HG03571 (cell line): ENCODE measurements around the gene NUMA1.
A peak's percentile ranks its signal among the peaks of the same experiment; 100 is the strongest.

Experiments
- ATAC-seq: cut with Tn5 transposase; IDR thresholded peaks from one replicate; pipeline ENCODE4 v1.9.1; 2021; ENCODE audit not compliant: unreplicated experiment

The NUMA1 gene

DNA sequence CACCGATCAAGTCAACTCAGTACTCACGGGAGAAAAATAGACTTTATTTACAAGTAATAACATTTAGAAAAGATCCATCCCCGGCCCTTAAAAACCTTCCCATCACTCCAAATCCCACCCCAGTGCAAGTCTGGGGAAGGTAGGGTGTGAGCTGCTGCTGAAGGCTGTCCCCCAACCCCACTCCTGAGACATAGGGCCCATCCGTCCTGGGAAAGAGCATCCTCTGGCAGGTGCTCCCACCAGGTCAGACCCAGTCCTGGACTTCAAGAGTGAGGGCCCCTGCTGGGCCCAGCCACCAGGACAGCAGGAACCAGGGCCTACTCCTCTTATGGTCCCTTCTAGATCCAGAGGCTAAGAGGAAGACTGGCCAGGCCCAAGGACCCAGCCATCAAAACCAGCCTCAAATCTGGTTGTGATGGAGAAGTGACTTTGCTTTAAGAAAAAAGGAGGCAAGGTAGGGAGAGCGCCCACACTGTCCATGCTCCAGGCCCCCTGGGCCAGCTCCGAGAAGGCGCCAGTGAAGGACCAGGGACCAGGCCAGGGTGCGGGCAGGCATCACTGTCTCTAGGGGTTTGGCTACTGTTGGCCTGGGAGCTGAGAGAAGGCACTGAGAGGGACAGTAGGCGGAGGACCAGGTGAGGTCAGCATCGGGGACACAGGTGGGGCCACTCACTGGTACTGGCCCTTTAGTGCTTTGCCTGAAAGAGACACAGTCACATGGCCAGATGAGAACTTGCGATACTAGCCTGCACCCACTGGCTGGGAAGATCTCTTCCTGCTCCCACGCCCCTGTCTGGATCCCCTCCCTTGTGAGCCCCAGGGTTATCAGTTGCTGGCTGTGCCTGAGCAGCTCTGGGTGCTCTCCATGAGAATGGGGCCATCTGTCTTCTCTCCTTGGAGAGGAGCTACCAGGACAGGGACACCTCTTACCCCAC lies 77.2 kb downstream of the NUMA1 start:
- no peak for ATAC-seq

- no peak for ATAC-seq
These were observed 78.3 kb downstream of the NUMA1 start for GRCh38 chr11:72001834-72002591.

GRCh38 chr11:72001285-72001684 lies 79.1 kb downstream of the NUMA1 start:
- no peak for ATAC-seq

- ATAC-seq, result no peak
These were observed 80.0 kb downstream of the NUMA1 start for GRCh38 chr11:72000202-72000867.

DNA sequence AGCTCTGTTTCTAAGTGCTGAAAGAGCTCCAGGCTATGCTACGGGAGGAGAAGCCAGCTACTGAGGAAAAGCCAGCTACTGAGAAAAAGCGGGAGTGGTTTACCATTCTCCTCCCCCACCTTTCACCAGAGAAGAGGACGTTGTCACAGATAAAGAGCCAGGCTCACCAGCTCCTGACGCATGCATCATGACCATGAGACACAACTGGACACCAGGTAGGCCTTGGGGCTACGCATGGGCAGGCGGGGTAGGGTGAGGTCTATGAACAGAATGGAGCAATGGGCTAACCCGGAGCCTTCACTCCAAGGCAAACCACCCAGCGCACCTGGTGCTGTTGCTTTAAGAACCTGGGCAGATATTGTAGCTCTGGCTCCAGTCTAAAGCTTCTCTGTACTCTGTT lies 80.5 kb downstream of the NUMA1 start:
- no peak for ATAC-seq

DNA sequence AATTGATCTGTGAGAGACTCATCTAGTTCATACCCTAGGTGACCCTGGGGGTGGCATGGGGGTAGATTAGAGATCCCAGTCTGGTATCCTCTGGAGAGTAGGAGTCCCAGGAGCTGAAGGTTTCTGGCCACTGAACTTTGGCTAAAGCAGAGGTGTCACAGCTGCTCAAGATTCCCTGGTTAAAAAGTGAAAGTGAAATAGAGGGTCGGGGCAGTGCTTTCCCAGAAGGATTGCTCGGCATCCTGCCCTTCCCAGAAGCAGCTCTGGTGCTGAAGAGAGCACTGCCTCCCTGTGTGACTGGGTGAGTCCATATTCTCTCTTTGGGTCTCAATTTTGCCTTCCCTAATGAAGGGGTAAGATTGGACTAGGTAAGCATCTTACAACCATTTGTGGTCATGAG lies 81.0 kb downstream of the NUMA1 start:
- ATAC-seq, result no peak

DNA sequence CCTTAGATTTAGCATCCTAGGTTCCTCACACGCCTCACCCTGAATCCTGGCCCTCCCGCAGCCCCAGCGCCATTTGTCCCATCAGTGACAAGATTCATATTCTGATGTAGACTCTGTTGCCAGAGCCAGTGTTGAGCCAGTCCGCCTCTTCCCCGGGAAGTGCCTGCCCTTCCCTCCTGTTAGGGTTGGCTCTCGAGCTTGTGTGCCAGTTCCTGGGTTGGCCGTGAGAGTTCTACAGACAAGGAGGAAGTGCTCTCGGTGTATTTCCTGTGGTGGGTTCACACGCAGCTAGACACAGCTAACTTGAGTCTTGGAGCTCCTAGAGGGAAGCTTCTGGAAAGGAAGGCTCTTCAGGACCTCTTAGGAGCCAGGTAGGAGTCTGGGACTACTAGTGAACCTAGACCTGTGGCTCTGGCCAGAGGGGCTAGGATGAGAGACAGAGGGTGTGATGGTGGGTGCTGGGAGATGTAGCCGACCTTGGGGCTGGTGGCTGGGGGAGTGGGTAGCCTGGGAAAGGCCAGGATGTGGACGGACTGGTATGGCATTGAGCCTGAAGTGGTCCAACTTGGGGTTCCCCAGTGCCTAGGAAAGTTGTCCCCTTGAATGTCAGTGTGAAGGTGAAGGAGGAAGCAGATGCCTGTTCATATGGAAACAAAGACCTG lies 81.6 kb downstream of the NUMA1 start, which contains the start of gene IL18BP:
Gene IL18BP (plus strand): TSS at position 261 of the 662 bp plus-strand sequence. CDS start 1,076 bp downstream, outside the sequence.
- ATAC-seq, result no peak

GRCh38 chr11:71998061-71998460 lies 82.3 kb downstream of the NUMA1 start:
- ATAC-seq, result no peak

- no peak for ATAC-seq
These were observed 82.7 kb downstream of the NUMA1 start for GRCh38 chr11:71997594-71997993.

- ATAC-seq, result no peak
These were observed 83.4 kb downstream of the NUMA1 start for GRCh38 chr11:71996946-71997345.

DNA sequence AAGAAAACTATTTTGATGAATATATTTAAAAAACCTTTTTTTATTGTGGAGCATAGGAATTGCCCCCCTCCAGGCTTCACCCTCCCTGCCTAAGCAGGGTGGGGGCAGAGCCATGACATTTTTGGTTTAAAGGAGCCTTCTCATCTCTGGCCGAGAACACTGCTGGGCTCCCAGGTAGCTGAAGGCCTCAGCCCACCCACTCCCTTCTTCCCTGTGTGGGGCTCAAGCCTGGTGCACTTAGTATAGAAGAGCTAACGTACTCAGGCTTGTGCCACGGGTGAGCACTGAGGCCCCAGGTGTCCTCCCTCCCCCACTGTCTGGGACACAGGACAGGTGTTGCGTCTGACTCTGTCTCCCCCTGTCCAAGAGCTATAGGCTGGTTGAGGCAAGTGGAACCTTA lies 83.8 kb downstream of the NUMA1 start:
- no peak for ATAC-seq

DNA sequence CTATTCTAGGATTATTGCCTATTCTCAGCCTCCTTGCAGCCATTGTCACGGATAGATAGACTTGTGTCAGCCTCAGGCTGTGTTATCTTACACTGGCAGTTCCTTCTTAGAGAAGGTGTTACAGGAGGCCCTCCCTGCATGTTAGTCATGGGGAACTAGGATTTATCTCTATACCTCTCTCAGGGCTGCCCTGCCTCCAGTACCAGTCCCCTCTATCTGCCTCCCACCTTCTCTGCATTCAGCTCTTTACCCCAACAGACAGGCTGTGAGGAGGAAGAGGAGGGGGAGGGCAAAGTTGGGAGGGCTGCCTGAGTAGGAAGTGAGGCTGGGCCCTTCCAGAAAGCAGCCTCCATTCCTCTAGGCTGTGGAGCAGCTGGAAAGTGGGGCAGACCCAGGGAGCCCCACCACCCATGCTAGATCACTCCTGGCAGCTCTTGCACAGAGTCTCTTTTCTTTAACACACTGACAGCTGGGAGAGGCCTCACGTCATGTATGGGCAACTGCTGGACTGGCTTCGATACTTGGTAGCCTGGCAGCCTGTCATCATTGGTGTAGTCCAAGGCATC lies 84.5 kb downstream of the NUMA1 start:
- ATAC-seq, result no peak

- no peak for ATAC-seq
These were observed 85.6 kb downstream of the NUMA1 start for GRCh38 chr11:71994786-71995185.

GRCh38 chr11:71992136-71992730 lies 88.1 kb downstream of the NUMA1 start:
- no peak for ATAC-seq

GRCh38 chr11:71991494-71991893 lies 88.8 kb downstream of the NUMA1 start:
- ATAC-seq, result peak; percentile 59

- no peak for ATAC-seq
These were observed 89.6 kb downstream of the NUMA1 start for GRCh38 chr11:71990701-71991100.

GRCh38 chr11:71988050-71988449 lies 92.3 kb downstream of the NUMA1 start:
- ATAC-seq, result no peak

DNA sequence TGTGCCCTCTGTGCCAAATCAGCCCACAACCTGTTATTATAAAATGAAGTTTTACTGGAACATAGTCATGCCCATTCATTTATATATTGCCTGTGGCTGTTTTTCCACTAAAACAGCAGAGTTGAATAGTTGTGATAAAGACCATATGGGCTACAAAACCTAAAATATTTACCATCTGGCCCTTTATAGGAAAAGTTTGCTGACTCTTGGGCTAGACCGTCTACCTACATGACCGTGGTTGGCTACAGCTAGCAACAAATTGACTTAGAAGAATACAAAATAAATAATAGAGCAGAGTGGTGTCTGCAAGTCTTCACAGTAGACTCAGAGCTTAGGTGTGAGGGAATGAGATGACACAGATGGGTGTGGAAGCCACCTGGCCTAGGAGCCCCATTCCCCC lies 92.8 kb downstream of the NUMA1 start:
- no peak for ATAC-seq

DNA sequence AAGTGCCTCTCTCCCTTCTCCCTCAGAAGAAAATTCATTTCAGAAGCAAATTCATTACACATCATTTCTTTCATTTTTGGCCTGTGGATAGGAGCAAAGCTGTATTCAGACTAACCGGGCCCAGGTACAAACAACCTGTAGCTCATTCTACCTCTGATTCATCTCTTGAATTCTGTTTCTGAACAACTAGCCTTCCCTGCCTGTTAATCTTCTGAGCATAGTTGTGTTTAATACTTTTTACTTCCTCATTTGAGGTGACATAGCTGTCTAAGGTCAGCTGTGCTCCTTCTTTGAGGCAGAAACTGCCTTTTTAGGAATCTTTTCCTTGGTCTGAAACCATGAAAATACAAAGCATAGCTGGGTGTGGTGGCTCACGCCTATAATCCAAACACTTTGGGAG lies 94.2 kb downstream of the NUMA1 start:
- ATAC-seq, result no peak

GRCh38 chr11:71979602-71980001 lies 100.7 kb downstream of the NUMA1 start:
- no peak for ATAC-seq
